ENCODE measurements around the gene TENT4A. TPM values are rescaled to one million over a fixed set of nuclear protein-coding genes. Genes with fewer than 3 reads are reported as not detected.
A peak's percentile ranks its signal among the peaks of the same experiment; 100 is the strongest.

The TENT4A gene
- total RNA-seq, 4 donors from 2014 or later = 14.1 to 43.3 (median 27.2) TPM

DNA sequence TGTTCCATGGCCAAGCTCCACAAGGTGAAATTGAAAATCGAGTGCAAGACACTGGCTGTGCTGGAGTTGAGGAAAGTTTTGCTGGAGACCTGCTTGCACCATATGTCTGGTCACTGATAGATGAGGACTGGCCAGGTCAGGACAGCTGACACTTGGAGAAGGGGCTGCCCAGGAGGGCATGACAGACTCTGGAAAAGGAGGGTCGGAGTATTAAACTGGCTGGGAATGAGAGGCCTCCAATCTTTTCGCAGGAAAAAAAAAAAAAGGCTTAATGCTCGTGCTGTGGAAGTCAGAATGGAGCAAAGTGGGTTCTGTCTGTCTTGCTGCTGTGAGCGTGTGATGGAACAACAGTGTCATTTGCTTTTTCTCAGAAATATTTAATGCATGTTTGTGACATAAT is 5.5 kb downstream of the TENT4A start:
- H3K9me3 ChIP-seq = no peaks in the 10 kb centered on the region
- H3K27ac ChIP-seq = no peak overlapping the region
- no peaks in the 10 kb centered on the region for H3K27me3 ChIP-seq
- intact Hi-C loops (cut with DNase I; ENCODE audit: low total_unique reads) = no loop called here
- DNase-seq = no peak
- H3K4me1 ChIP-seq = peaks cover 13 to 21% of the 10 kb centered on the region in 2 donors
- no peak for TF ChIP-seq CTCF (IDR thresholded peaks at IDR 0.05)
- TF ChIP-seq POLR2A (IDR thresholded peaks at IDR 0.05) = no peak
- H3K36me3 ChIP-seq = no peaks in the 10 kb centered on the region
- H3K4me3 ChIP-seq = no peak overlapping the region

DNA sequence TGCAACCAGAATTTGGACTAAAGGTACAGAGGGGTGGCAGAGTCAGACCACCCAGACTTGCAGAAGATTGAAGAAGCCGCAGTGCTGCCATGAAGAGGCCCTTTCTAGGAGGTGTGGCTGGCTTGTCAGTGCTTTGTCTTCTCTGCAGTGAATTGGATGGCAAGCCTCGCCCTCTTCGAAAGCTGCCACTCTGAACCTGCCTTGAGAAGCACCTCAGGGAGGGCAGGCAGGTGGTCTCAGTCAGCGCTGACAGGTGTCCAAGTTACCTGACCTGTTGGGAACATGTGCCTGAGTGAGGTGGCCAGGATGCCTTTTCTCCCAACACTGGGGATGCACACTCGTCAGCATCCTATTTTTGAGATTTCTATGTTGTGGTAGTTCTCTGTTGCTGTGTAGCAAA is 6.2 kb downstream of the TENT4A start:
- TF ChIP-seq CTCF (IDR thresholded peaks at IDR 0.05) (no peak), POLR2A (IDR thresholded peaks at IDR 0.05) (no peak)

DNA sequence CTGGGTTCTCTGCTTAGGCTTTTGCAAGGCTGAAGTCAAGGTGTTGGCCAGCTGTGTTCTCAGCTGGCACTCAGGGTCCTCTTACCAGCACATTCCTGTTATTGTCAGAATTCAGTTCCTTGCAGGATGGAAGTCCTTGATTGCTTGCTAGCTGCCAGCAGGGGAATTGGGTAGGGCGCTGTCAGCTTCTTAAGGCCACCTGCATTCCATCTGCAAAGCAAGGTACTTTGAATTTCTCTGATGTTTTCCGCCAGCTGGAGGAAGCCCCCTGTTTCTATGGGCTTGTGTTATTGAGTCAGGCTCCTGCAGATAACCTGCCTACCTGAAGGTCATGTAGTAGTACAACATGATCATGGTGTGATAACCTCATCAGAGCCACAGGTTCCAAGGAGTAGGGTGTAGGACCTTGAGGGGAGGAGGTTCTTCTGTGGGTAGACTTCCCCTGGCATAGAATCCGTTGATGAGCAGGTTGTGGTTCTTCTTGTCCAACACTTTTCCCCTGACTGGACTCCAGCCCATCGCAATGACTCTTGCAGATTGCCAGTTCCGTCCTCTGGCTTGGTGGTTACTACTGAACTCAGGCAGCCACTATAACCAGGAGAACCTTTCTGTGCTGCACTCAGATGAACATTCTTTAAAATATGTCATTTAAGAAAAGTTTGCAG is 6.8 kb downstream of the TENT4A start:
- Histone ChIP-seq H3K4me1 (peaks cover 17 to 21% of the 10 kb centered on the region in 2 donors), H3K36me3 (no peaks in the 10 kb centered on the region), H3K9me3 (no peaks in the 10 kb centered on the region), H3K4me3 (no peak overlapping the region), H3K27ac (no peak overlapping the region), H3K27me3 (no peaks in the 10 kb centered on the region)
- TF ChIP-seq CTCF (IDR thresholded peaks at IDR 0.05) = no peak
- TF ChIP-seq POLR2A (IDR thresholded peaks at IDR 0.05) = no peak
- intact Hi-C loops (cut with DNase I; ENCODE audit: low total_unique reads) = no loop called here
- no peak for DNase-seq

More for the DNA sequence above, 6.2 kb downstream of the TENT4A start:
- Histone ChIP-seq H3K36me3 (no peaks in the 10 kb centered on the region), H3K9me3 (no peaks in the 10 kb centered on the region), H3K27me3 (no peaks in the 10 kb centered on the region), H3K4me3 (no peak overlapping the region), H3K27ac (no peak overlapping the region), H3K4me1 (peaks cover 18 to 21% of the 10 kb centered on the region in 2 donors)
- intact Hi-C loops (cut with DNase I; ENCODE audit: low total_unique reads) = no loop called here
- peak in 1 of 2 donors; percentile 6 for DNase-seq

DNA sequence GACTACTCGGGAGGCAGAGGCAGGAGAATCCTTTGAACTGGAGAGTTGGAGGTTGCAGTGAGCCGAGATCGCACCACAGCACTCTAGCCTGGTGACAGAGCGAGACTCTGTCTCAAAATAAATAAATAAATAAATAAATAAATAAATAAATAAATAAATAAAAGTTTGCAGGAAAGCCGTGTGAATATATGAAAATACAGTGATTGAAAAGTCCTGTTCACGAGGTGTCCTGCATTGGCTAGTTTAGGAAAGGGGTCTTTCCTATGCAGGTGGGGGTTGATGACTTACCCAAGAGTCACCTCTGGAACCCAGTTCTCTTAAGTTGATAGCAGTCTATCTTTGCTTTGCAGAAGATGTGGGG is 7.3 kb downstream of the TENT4A start:
- Histone ChIP-seq H3K9me3 (no peaks in the 10 kb centered on the region), H3K27me3 (no peaks in the 10 kb centered on the region), H3K4me3 (no peak overlapping the region), H3K4me1 (peaks cover 15 to 21% of the 10 kb centered on the region in 2 donors), H3K36me3 (no peaks in the 10 kb centered on the region), H3K27ac (no peak overlapping the region)
- TF ChIP-seq POLR2A (IDR thresholded peaks at IDR 0.05) (no peak), CTCF (IDR thresholded peaks at IDR 0.05) (no peak)
- intact Hi-C loops (cut with DNase I; ENCODE audit: low total_unique reads) = no loop called here
- no peak for DNase-seq

DNA sequence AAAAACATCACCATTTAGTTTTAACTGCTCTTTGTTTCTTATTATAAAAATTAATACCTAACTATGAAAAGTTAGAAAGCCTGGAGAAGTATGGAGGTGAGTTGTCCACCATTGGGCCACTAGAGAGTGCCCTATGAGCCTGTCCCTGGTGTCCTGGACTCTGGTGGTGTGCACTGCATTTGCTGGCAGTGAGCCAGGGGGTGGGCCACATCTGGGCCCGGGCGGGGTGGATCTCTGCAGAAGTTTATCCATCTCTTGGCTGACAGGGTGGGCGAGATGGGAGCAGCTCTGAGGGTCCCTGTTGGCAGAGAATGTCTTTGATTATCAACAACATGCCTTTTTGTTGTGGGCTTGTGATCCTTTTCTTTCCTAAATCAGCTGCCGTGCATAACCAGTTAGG is 8.2 kb downstream of the TENT4A start:
- intact Hi-C loops (cut with DNase I; ENCODE audit: low total_unique reads) = no loop called here
- no peak for TF ChIP-seq POLR2A (IDR thresholded peaks at IDR 0.05)
- TF ChIP-seq CTCF (IDR thresholded peaks at IDR 0.05) = no peak
- H3K4me1 ChIP-seq = peaks cover 15 to 21% of the 10 kb centered on the region in 2 donors
- H3K4me3 ChIP-seq = no peak overlapping the region
- H3K9me3 ChIP-seq = no peaks in the 10 kb centered on the region
- H3K27ac ChIP-seq = peak overlapping the region; percentile 24 to 56
- no peaks in the 10 kb centered on the region for H3K36me3 ChIP-seq
- H3K27me3 ChIP-seq = no peaks in the 10 kb centered on the region
- no peak for DNase-seq
